H1 (cell line): Measurements from ENCODE around the gene NKG7. TPM values are rescaled to one million over a fixed set of nuclear protein-coding genes. Genes with fewer than 3 reads are reported as not detected.

Experiments
- CTCF ChIA-PET: fragments of 300-600 bp; sonication (Branson Sonifier 250); formaldehyde crosslinking; loops from one replicate; lab custom pipeline; 2021; ENCODE audit not compliant: partially characterized antibody; lab: Charles Lee
- POLR2A ChIA-PET: fragments of 300-600 bp; sonication (Branson Sonifier 250); formaldehyde crosslinking; loops from one replicate; lab custom pipeline; 2021; ENCODE audit warnings: inconsistent platforms; ENCODE audit not compliant: partially characterized antibody; lab: Charles Lee
- DNase-seq, 2 experiments: peaks; one replicate each; pipeline versions ENCODE4 v3.0.0 to v3.0.0-alpha.2; 2010 to 2022; ENCODE audit warnings: low spot score in 2 of 2, low read depth in 1 of 2, mixed read lengths in 1 of 2
- FAIRE-seq: peaks from 2 replicates; lab custom pipeline; 2011; peaks lifted over from hg19 to GRCh38; lab: Jason Lieb, UNC
- H2AFZ ChIP-seq: 2 replicates; pipeline ENCODE4 v1.8.1; 2012; ENCODE audit warnings: low read length, inconsistent platforms
- H2AK5ac ChIP-seq: 2 replicates; pipeline ENCODE4 v1.6.1; 2013; ENCODE audit warnings: low read depth, low read length
- H2BK120ac ChIP-seq: replicated peaks from 2 replicates; pipeline ENCODE3; 2013; ENCODE audit warnings: low read depth, low read length, inconsistent platforms
- H2BK12ac ChIP-seq: 2 replicates; pipeline ENCODE4 v1.6.1; 2013; ENCODE audit warnings: low read depth, low read length
- H2BK15ac ChIP-seq: 2 replicates; pipeline ENCODE4 v1.6.1; 2013; ENCODE audit warnings: low read length
- H2BK20ac ChIP-seq: 2 replicates; pipeline ENCODE4 v1.6.1; 2013; ENCODE audit warnings: low read length
- H2BK5ac ChIP-seq: 2 replicates; pipeline ENCODE4 v1.6.1; 2013; ENCODE audit warnings: low read depth, low read length
- H3K14ac ChIP-seq: 2 replicates; pipeline ENCODE4 v1.6.1; 2013; ENCODE audit warnings: inconsistent platforms; ENCODE audit not compliant: insufficient read length
- H3K18ac ChIP-seq: 2 replicates; pipeline ENCODE4 v1.6.1; 2013; ENCODE audit warnings: low read length; ENCODE audit errors: extremely low read depth
- H3K23ac ChIP-seq: 2 replicates; pipeline ENCODE4 v1.6.1; 2013; ENCODE audit warnings: inconsistent platforms; ENCODE audit not compliant: insufficient read length
- H3K23me2 ChIP-seq: 2 replicates; pipeline ENCODE4 v1.6.1; 2013; ENCODE audit warnings: low read depth, low read length
- H3K27ac ChIP-seq: 2 replicates; pipeline ENCODE4 v1.6.1; 2011; ENCODE audit warnings: low read depth, low read length, inconsistent platforms
- H3K27me3 ChIP-seq, 4 experiments: replicated peaks in 1 of 4; 1 replicate in 1 of 4; 2 replicates in 3 of 4; pipeline versions ENCODE4 v1.6.1 to v1.8.1; 2011 to 2013; ENCODE audit warnings: low read length in 3 of 4, mild to moderate bottlenecking in 3 of 4, inconsistent platforms in 2 of 4, mixed read lengths in 2 of 4, moderate library complexity in 1 of 4; ENCODE audit not compliant: control insufficient read depth in 3 of 4, insufficient read depth in 3 of 4; ENCODE audit errors: extremely low read depth in 1 of 4
- H3K36me3 ChIP-seq, 4 experiments: 2 replicates each; pipeline versions ENCODE4 v1.6.1 to v1.8.1; 2011 to 2013; ENCODE audit warnings: mild to moderate bottlenecking in 4 of 4, low read length in 3 of 4, moderate library complexity in 2 of 4, control low read depth in 1 of 4, inconsistent platforms in 1 of 4; ENCODE audit not compliant: insufficient read depth in 4 of 4, control insufficient read depth in 2 of 4
- H3K4ac ChIP-seq: replicated peaks from 2 replicates; pipeline ENCODE3; 2013; ENCODE audit warnings: low read length, low read depth, mixed read lengths, inconsistent platforms; ENCODE audit not compliant: insufficient read length
- H3K4me1 ChIP-seq, 4 experiments: replicated peaks in 1 of 4; 1 replicate in 1 of 4; 2 replicates in 3 of 4; pipeline versions ENCODE4 v1.6.1 to v1.8.1; 2011 to 2013; ENCODE audit warnings: low read length in 3 of 4, inconsistent platforms in 2 of 4, mixed read lengths in 1 of 4; ENCODE audit not compliant: insufficient read depth in 4 of 4, control insufficient read depth in 3 of 4
- H3K4me2 ChIP-seq, 2 experiments: 2 replicates each; pipeline versions ENCODE4 v1.6.1 to v1.8.1; 2011 to 2013; ENCODE audit warnings: low read depth in 2 of 2, low read length in 2 of 2, control low read depth in 1 of 2, inconsistent platforms in 1 of 2, mild to moderate bottlenecking in 1 of 2; ENCODE audit not compliant: insufficient read depth in 1 of 2
- H3K4me3 ChIP-seq, 4 experiments: fragments of 200-600, 300-600 bp in 1 of 4; sonication (generic), shearing (Covaris generic), sonication (Bioruptor Twin) in 1 of 4; 2 replicates each; pipeline versions ENCODE4 v1.5.1 to v1.8.1; 2011 to 2016; ENCODE audit warnings: low read length in 4 of 4, low read depth in 3 of 4, control low read depth in 2 of 4, inconsistent platforms in 2 of 4, mild to moderate bottlenecking in 2 of 4, mixed read lengths in 1 of 4, moderate library complexity in 1 of 4; ENCODE audit not compliant: insufficient read depth in 2 of 4; ENCODE audit errors: extremely low read depth in 1 of 4
- H3K56ac ChIP-seq: replicated peaks from 2 replicates; pipeline ENCODE3; 2013; ENCODE audit warnings: low read depth, mild to moderate bottlenecking, mixed read lengths, low read length, inconsistent platforms; ENCODE audit not compliant: insufficient read length
- H3K79me1 ChIP-seq: 2 replicates; pipeline ENCODE4 v1.6.1; 2013; ENCODE audit warnings: low read depth, low read length, control low read depth
- H3K79me2 ChIP-seq, 2 experiments: 2 replicates each; pipeline versions ENCODE4 v1.6.1 to v1.8.1; 2012 to 2013; ENCODE audit warnings: low read length in 2 of 2, mild to moderate bottlenecking in 2 of 2, inconsistent platforms in 1 of 2; ENCODE audit not compliant: insufficient read depth in 2 of 2, control insufficient read depth in 1 of 2
- H3K9ac ChIP-seq, 4 experiments: replicated peaks in 1 of 4; 1 replicate in 1 of 4; 2 replicates in 3 of 4; pipeline versions ENCODE4 v1.6.1 to v1.8.1; 2011 to 2013; ENCODE audit warnings: low read depth in 3 of 4, low read length in 3 of 4, control low read depth in 2 of 4, mild to moderate bottlenecking in 2 of 4, moderate library complexity in 2 of 4, inconsistent platforms in 1 of 4; ENCODE audit errors: extremely low read depth in 1 of 4
- H3K9me3 ChIP-seq, 2 experiments: 2 replicates each; pipeline versions ENCODE4 v1.6.1 to v1.8.1; 2012 to 2013; ENCODE audit warnings: mild to moderate bottlenecking in 2 of 2, moderate library complexity in 2 of 2, control low read depth in 1 of 2, inconsistent platforms in 1 of 2, low read depth in 1 of 2, low read length in 1 of 2, mixed read lengths in 1 of 2; ENCODE audit not compliant: insufficient read depth in 2 of 2
- H4K20me1 ChIP-seq, 2 experiments: replicated peaks in 1 of 2; 2 replicates each; pipeline versions ENCODE3 to v1.8.1; 2011 to 2013; ENCODE audit warnings: inconsistent platforms in 2 of 2, low read length in 2 of 2, mild to moderate bottlenecking in 1 of 2; ENCODE audit not compliant: insufficient read depth in 2 of 2, control insufficient read depth in 1 of 2
- H4K5ac ChIP-seq: 2 replicates; pipeline ENCODE4 v1.6.1; 2013; ENCODE audit warnings: low read length, low read depth, mixed read lengths, inconsistent platforms; ENCODE audit not compliant: insufficient read length
- H4K8ac ChIP-seq: 2 replicates; pipeline ENCODE4 v1.8.0; 2013; ENCODE audit warnings: mild to moderate bottlenecking, moderate library complexity, low read length, inconsistent platforms; ENCODE audit not compliant: insufficient read depth; ENCODE audit errors: extremely low read depth
- H4K91ac ChIP-seq: replicated peaks from 2 replicates; pipeline ENCODE3; 2013; ENCODE audit warnings: low read length, mixed read lengths, inconsistent platforms; ENCODE audit not compliant: insufficient read length
- BCL11A ChIP-seq, 2 experiments: IDR thresholded peaks; one replicate each; pipeline ENCODE4 v1.6.1; 2011; ENCODE audit warnings: low read depth in 2 of 2, low read length in 2 of 2, mild to moderate bottlenecking in 2 of 2
- JUN ChIP-seq: IDR thresholded peaks from 2 replicates; pipeline ENCODE4 v1.6.1; 2011; ENCODE audit warnings: low read depth, mild to moderate bottlenecking, improper control_type of control experiment, low read length
- WGBS, 2 experiments: shearing (Covaris generic) in 1 of 2; methylation state at CpG; one replicate each; pipeline versions ENCODE4 v1.1.6 to v1.1.7; 2013 to 2015; ENCODE audit warnings: low lambda C conversion rate in 2 of 2, mixed read lengths in 2 of 2, inconsistent platforms in 1 of 2, low coverage in 1 of 2, missing lambda C conversion rate in 1 of 2; ENCODE audit not compliant: insufficient replicate concordance in 2 of 2, insufficient coverage in 1 of 2, insufficient read length in 1 of 2; ENCODE audit errors: extremely low coverage in 1 of 2, missing lambda C conversion rate in 1 of 2; 5-methylcytosine and 5-hydroxymethylcytosine counted together
- polyA plus RNA-seq, 7 experiments: library from polyadenylated mRNA; depleted of rRNA in 3 of 7; stranded (reverse) in 5 of 7; unstranded in 2 of 7; fragments of >200 nt in 5 of 7; fragments of 200-250 nt in 2 of 7; gene quantifications; 1 replicate in 5 of 7; 2 replicates in 1 of 7; 4 replicates in 1 of 7; pipeline versions ENCODE4 v1.2.1 to v1.2.3, GENCODE V29; 2011 to 2013; ENCODE audit warnings: missing spikeins in 2 of 7, mixed read lengths in 2 of 7
- total RNA-seq: library from RNA; stranded (reverse); fragmentation: NEBNext Ultra II Directional; extraction: Animal tissue kit (Norgen Biotek cat#: 25700); gene quantifications from 2 replicates; pipeline ENCODE4 v1.2.1, GENCODE V29; 2021

Gene NKG7
- total and polyA plus RNA-seq, 2 of the 8 experiments (the other 6 are each of a cell fraction or from before 2014, with no cell fraction given): not detected

DNA sequence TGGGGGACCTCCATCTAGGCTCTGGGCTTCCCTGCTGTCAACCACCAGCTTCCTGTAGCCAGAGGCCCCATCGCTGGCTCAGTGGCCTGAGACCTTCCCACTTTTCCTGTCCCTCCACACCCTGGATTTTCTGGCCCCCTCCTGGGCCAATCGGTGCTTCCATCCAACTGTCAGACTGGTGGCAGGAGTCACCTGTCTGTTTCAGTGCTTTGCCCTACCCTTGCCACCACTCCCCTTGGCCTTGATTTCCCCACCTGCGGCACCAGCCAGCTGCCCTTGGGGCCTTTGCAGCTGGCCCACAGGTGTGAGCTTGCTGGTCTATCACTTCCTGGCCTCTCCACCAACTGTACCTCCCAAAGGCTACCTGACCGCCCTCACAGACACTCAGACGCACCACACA lies 43.0 kb downstream of the NKG7 start:
- H4K20me1 ChIP-seq: no peaks in the 10 kb centered on the region
- peaks cover 4% of the 10 kb centered on the region; the same call in 1 of the 2 replicates for H3K23me2 ChIP-seq
- no peak overlapping the region for H2BK5ac ChIP-seq
- no peak overlapping the region for H3K56ac ChIP-seq
- no peak overlapping the region for H3K23ac ChIP-seq
- no peak overlapping the region for H2BK120ac ChIP-seq
- no peak overlapping the region for H3K27ac ChIP-seq
- DNase-seq (no peak), FAIRE-seq (no peak)
- no peak overlapping the region for H2BK20ac ChIP-seq
- H2AFZ ChIP-seq: no peak overlapping the region
- no peak overlapping the region for H3K4ac ChIP-seq
- no peaks in the 10 kb centered on the region for H3K79me1 ChIP-seq
- no peak overlapping the region for H3K4me3 ChIP-seq
- no peak overlapping the region for H2BK15ac ChIP-seq
- H3K18ac ChIP-seq: no peak overlapping the region
- H3K79me2 ChIP-seq: no peaks in the 10 kb centered on the region
- H4K91ac ChIP-seq: no peak overlapping the region
- H2BK12ac ChIP-seq: no peak overlapping the region
- no peak overlapping the region for H4K5ac ChIP-seq
- no peak overlapping the region for H3K4me2 ChIP-seq
- H4K8ac ChIP-seq: no peak overlapping the region
- no peak overlapping the region for H2AK5ac ChIP-seq
- TF ChIP-seq JUN: no peak
- TF ChIP-seq BCL11A (IDR thresholded peaks at IDR 0.05; ENCODE audit: low read depth in 2 of 2, low read length in 2 of 2): no peak
- H3K4me1 ChIP-seq: peaks cover 0 to 8% (median 5%) of the 10 kb centered on the region in 4 experiments; a peak in 4 of 7 replicates
- peaks cover 0 to 6% (median 4%) of the 10 kb centered on the region in 4 experiments; a peak in 4 of 7 replicates for H3K27me3 ChIP-seq
- POLR2A ChIA-PET: interaction anchor here (1.0 to 3.4 kb wide), 3 partner anchors 10 to 61 kb away, joined by 3 to 19 read pairs (median 3); partner anchors contain the start of gene C19orf84
- CTCF ChIA-PET: interaction anchor here (0.7 to 1.5 kb wide), 6 partner anchors 9 to 327 kb away, joined by 3 to 8 read pairs (median 4); no protein-coding TSS in a partner anchor
- H3K36me3 ChIP-seq: peaks cover 0 to 20% (median 2%) of the 10 kb centered on the region in 4 experiments; a peak in 4 of 8 replicates
- H3K9ac ChIP-seq: no peak overlapping the region
- H3K14ac ChIP-seq: no peak overlapping the region
- H3K9me3 ChIP-seq: no peaks in the 10 kb centered on the region; a peak in 1 of 4 replicates
- WGBS, 2 experiments: 96% methylated on average over 5 of the region's 5 CpGs; no CpG with 5 or more reads in 1 of the 2 experiments
